Astrocyte (in vitro differentiated cells and primary cell): Measurements from ENCODE around the gene IGHMBP2.

ENCODE experiments used
- CTCF ChIP-seq: IDR thresholded peaks from 2 replicates; pipeline ENCODE4 v1.5.1; 2011; ENCODE audit warnings: low read depth, mild to moderate bottlenecking, inconsistent platforms, low read length, moderate library complexity; ENCODE audit not compliant: insufficient read depth
- EZH2 ChIP-seq: IDR thresholded peaks from 2 replicates; pipeline ENCODE4 v1.6.1; 2012; ENCODE audit warnings: mild to moderate bottlenecking, low read length, inconsistent platforms; ENCODE audit not compliant: insufficient read depth

- TF ChIP-seq CTCF = no peak
- no peak for TF ChIP-seq EZH2
Measured at GRCh38 chr11:68928136-68928880, 24.6 kb downstream of the IGHMBP2 start.
